Transverse colon (tissue), 4 donors: Measurements from ENCODE around the gene PTPA. TPM values are rescaled to one million over a fixed set of nuclear protein-coding genes. Genes with fewer than 3 reads are reported as not detected.

Experiments used
- DNase-seq: peaks from one replicate; pipeline ENCODE4 v3.0.0-alpha.2; 2019
- H3K27ac ChIP-seq, 4 donors: fragments of 200-600 bp; sonication (generic); 2 replicates each; pipeline ENCODE4 v1.5.1; 2016 to 2018; ENCODE audit warnings: inconsistent platforms in 4 of 4
- H3K27me3 ChIP-seq: fragments of 200-600 bp; sonication (generic); 2 replicates; pipeline ENCODE4 v1.5.1; 2017; ENCODE audit warnings: inconsistent platforms
- H3K36me3 ChIP-seq, 4 donors: fragments of 200-600 bp; sonication (generic); 2 replicates each; pipeline ENCODE4 v1.5.1; 2017 to 2019; ENCODE audit warnings: inconsistent platforms in 4 of 4
- H3K4me1 ChIP-seq, 4 donors: fragments of 200-600 bp; sonication (generic); 2 replicates each; pipeline ENCODE4 v1.5.1; 2017 to 2020; ENCODE audit warnings: inconsistent platforms in 4 of 4
- H3K4me3 ChIP-seq, 4 donors: fragments of 200-600 bp; sonication (generic); 1 replicate in 1 of 4; 2 replicates in 3 of 4; pipeline versions ENCODE4 v1.5.1 to v1.6.1; 2017 to 2019; ENCODE audit warnings: inconsistent platforms in 4 of 4
- H3K9me3 ChIP-seq, 2 donors: fragments of 200-600 bp; sonication (generic); 2 replicates each; pipeline ENCODE4 v1.5.1; 2017 to 2019; ENCODE audit warnings: inconsistent platforms in 2 of 2
- CTCF ChIP-seq, 5 experiments: fragments of 200-600 bp in 3 of 5; fragments of 450-650 bp in 2 of 5; sonication (generic) in 3 of 5; IDR thresholded peaks; 1 replicate in 2 of 5; 2 replicates in 3 of 5; pipeline ENCODE4 v1.5.1; 2016 to 2017; ENCODE audit warnings: antibody characterized with exemption in 5 of 5, inconsistent platforms in 3 of 5, mild to moderate bottlenecking in 2 of 5, moderate library complexity in 1 of 5
- EP300 ChIP-seq: sonication (generic); formaldehyde crosslinking; IDR thresholded peaks from one replicate; pipeline ENCODE4 v1.6.1; 2017; ENCODE audit warnings: antibody characterized with exemption, low read depth
- POLR2A ChIP-seq: fragments of 450-650 bp; IDR thresholded peaks from one replicate; pipeline ENCODE4 v1.6.1; 2016; ENCODE audit warnings: antibody characterized with exemption, mild to moderate bottlenecking, moderate library complexity
- POLR2AphosphoS5 ChIP-seq, 3 donors: sonication (generic); formaldehyde crosslinking; IDR thresholded peaks; one replicate each; pipeline ENCODE4 v1.6.1; 2016; ENCODE audit warnings: antibody characterized with exemption in 3 of 3
- WGBS, 2 donors: methylation state at CpG; one replicate each; pipeline ENCODE4 v1.1.5; 2018; ENCODE audit warnings: low coverage in 1 of 2; 5-methylcytosine and 5-hydroxymethylcytosine counted together
- in situ Hi-C, 4 donors: fragments of 200-750 bp; cut with MboI; loops; one replicate each; pipeline versions ENCODE4 v1.15.0 to v1.15.1; 2017; ENCODE audit warnings: low sequenced_read_pairs in 3 of 4, low pct_ligation_motif_present in 1 of 4, low pct_unique_long_range_greater_than_20kb in 1 of 4
- intact Hi-C: fragments of 100-400 bp; cut with DNase I; formaldehyde crosslinking; loops from one replicate; pipeline ENCODE4 v1.15.1; 2023; ENCODE audit warnings: low total_unique reads
- total RNA-seq, 4 donors: library from RNA; depleted of rRNA; stranded (reverse); fragments of >200 nt; gene quantifications; one replicate each; pipeline ENCODE4 v1.1.0, GENCODE V29; 2016

The PTPA gene
- total RNA-seq, 4 donors from 2014 or later = 37.4 to 241 (median 66.5) TPM

GRCh38 chr9:129150122-129150521 lies 38.9 kb downstream of the PTPA start:
- H3K27me3 ChIP-seq = no peaks in the 10 kb centered on the region
- in situ Hi-C loops (no loop called here), intact Hi-C loops (no loop called here)
- TF ChIP-seq EP300 = no peak
- TF ChIP-seq POLR2A = no peak
- no peak for TF ChIP-seq POLR2AphosphoS5 (IDR thresholded peaks at IDR 0.05)
- no peak for TF ChIP-seq CTCF (IDR thresholded peaks at IDR 0.05)
- H3K4me3 ChIP-seq = no peak overlapping the region
- H3K9me3 ChIP-seq = no peaks in the 10 kb centered on the region
- H3K27ac ChIP-seq = no peak overlapping the region
- H3K4me1 ChIP-seq = peaks cover 14 to 29% (median 22%) of the 10 kb centered on the region in 4 donors
- peaks cover 0 to 3% (median 0%) of the 10 kb centered on the region in 4 donors for H3K36me3 ChIP-seq
- WGBS, 2 donors = 60 to 90% methylated on average over 1 to 10 of the region's 10 CpGs
- DNase-seq = no peak

GRCh38 chr9:129150672-129151211 lies 39.5 kb downstream of the PTPA start:
- DNase-seq = no peak
- intact Hi-C loops = no loop called here
- TF ChIP-seq POLR2AphosphoS5 (IDR thresholded peaks at IDR 0.05) (no peak), CTCF (IDR thresholded peaks at IDR 0.05) (no peak), EP300 (no peak), POLR2A (no peak)
- WGBS, 2 donors = 85% methylated on average over 18 of the region's 18 CpGs; no CpG with 5 or more reads in 1 of the 2 donors
- Histone ChIP-seq H3K4me3 (no peak overlapping the region), H3K27ac (no peak overlapping the region), H3K36me3 (peaks cover 0 to 3% (median 0%) of the 10 kb centered on the region in 4 donors), H3K27me3 (no peaks in the 10 kb centered on the region), H3K4me1 (peaks cover 7 to 23% (median 16%) of the 10 kb centered on the region in 4 donors), H3K9me3 (no peaks in the 10 kb centered on the region)
- in situ Hi-C loops = no loop called here

- intact Hi-C loops = no loop called here
- in situ Hi-C loops = no loop called here
These were observed 40.3 kb downstream of the PTPA start for GRCh38 chr9:129151469-129151868.

GRCh38 chr9:129154866-129155477 lies 43.8 kb downstream of the PTPA start:
- in situ Hi-C loops = no loop called here
- no peak for TF ChIP-seq POLR2A
- TF ChIP-seq EP300 = no peak
- no peak for TF ChIP-seq CTCF (IDR thresholded peaks at IDR 0.05)
- no peak for TF ChIP-seq POLR2AphosphoS5 (IDR thresholded peaks at IDR 0.05)
- Histone ChIP-seq H3K4me1 (no peaks in the 10 kb centered on the region), H3K27ac (no peak overlapping the region), H3K9me3 (no peaks in the 10 kb centered on the region), H3K36me3 (no peaks in the 10 kb centered on the region), H3K4me3 (no peak overlapping the region), H3K27me3 (no peaks in the 10 kb centered on the region)
- WGBS, 2 donors = 91% methylated on average over 16 of the region's 16 CpGs; no CpG with 5 or more reads in 1 of the 2 donors
- no peak for DNase-seq
- intact Hi-C loops = no loop called here

More at GRCh38 chr9:129151469-129151868, 40.3 kb downstream of the PTPA start:
- Histone ChIP-seq H3K4me3 (no peak overlapping the region), H3K27ac (no peak overlapping the region), H3K27me3 (no peaks in the 10 kb centered on the region), H3K9me3 (no peaks in the 10 kb centered on the region), H3K4me1 (peaks cover under 1 to 16% (median 9%) of the 10 kb centered on the region in 4 donors), H3K36me3 (peaks cover 0 to 3% (median 0%) of the 10 kb centered on the region in 4 donors)
- TF ChIP-seq POLR2A = no peak
- TF ChIP-seq EP300 = no peak
- TF ChIP-seq CTCF (IDR thresholded peaks at IDR 0.05) = no peak
- TF ChIP-seq POLR2AphosphoS5 (IDR thresholded peaks at IDR 0.05) = no peak
- no peak for DNase-seq
- WGBS, 2 donors = 86 to 92% methylated on average over 9 to 15 of the region's 15 CpGs
